NCI-H2196 treated with DMSO at 0.1 percent for 48 hours (cell line): ENCODE results near the gene SLC6A12.

ENCODE experiments used
- DNase-seq: peaks from one replicate; lab custom pipeline; 2025; ENCODE audit not compliant: unreplicated experiment; lab: John Stamatoyannopoulos, UW

SLC6A12 gene

GRCh38 chr12:143964-144649 lies 69.8 kb downstream of the SLC6A12 start:
- no peak for DNase-seq

- no peak for DNase-seq
Measured at GRCh38 chr12:140162-140561, 73.8 kb downstream of the SLC6A12 start.
